H9 (cell line): ENCODE data around the gene SRP9. TPM values are rescaled to one million over a fixed set of nuclear protein-coding genes. Genes with fewer than 3 reads are reported as not detected.

ENCODE experiments used
- DNase-seq: peaks from one replicate; pipeline ENCODE4 v3.0.0-alpha.2; 2017
- H2AFZ ChIP-seq: one replicate; pipeline ENCODE4 v1.6.1; 2013; ENCODE audit warnings: mild to moderate bottlenecking, low read length, control low read depth, moderate library complexity
- H2AK5ac ChIP-seq: 2 replicates; pipeline ENCODE4 v1.6.1; 2013; ENCODE audit warnings: low read length, control low read depth, mixed read lengths; ENCODE audit not compliant: insufficient read length
- H2BK120ac ChIP-seq: one replicate; pipeline ENCODE4 v1.6.1; 2013; ENCODE audit warnings: low read depth, mild to moderate bottlenecking, low read length, control low read depth, inconsistent platforms; ENCODE audit not compliant: poor library complexity, severe bottlenecking
- H2BK12ac ChIP-seq: 2 replicates; pipeline ENCODE4 v1.6.1; 2013; ENCODE audit warnings: low read length, control low read depth, mixed read lengths, low read depth; ENCODE audit not compliant: insufficient read length
- H2BK15ac ChIP-seq: 2 replicates; pipeline ENCODE4 v1.6.1; 2013; ENCODE audit warnings: low read depth, low read length, control low read depth
- H2BK20ac ChIP-seq: one replicate; pipeline ENCODE4 v1.6.1; 2013; ENCODE audit warnings: low read depth, mild to moderate bottlenecking, low read length, control low read depth, inconsistent platforms; ENCODE audit not compliant: poor library complexity, severe bottlenecking
- H2BK5ac ChIP-seq: 2 replicates; pipeline ENCODE4 v1.6.1; 2013; ENCODE audit warnings: low read length, control low read depth, mixed read lengths; ENCODE audit not compliant: insufficient read length
- H3K14ac ChIP-seq: 2 replicates; pipeline ENCODE4 v1.6.1; 2013; ENCODE audit warnings: low read length, control low read depth; ENCODE audit not compliant: insufficient read depth
- H3K18ac ChIP-seq: 2 replicates; pipeline ENCODE4 v1.6.1; 2013; ENCODE audit warnings: low read depth, mild to moderate bottlenecking, mixed read lengths, low read length, control low read depth; ENCODE audit not compliant: insufficient read length
- H3K23ac ChIP-seq: 2 replicates; pipeline ENCODE4 v1.6.1; 2013; ENCODE audit warnings: low read length, control low read depth, mixed read lengths, low read depth; ENCODE audit not compliant: insufficient read length
- H3K23me2 ChIP-seq: 2 replicates; pipeline ENCODE4 v1.6.1; 2013; ENCODE audit warnings: low read depth, mild to moderate bottlenecking, mixed read lengths, low read length, control low read depth; ENCODE audit not compliant: insufficient read length, poor library complexity, severe bottlenecking
- H3K27ac ChIP-seq: 2 replicates; pipeline ENCODE4 v1.5.1; 2013; ENCODE audit warnings: low read length, control low read depth, mixed read lengths, low read depth; ENCODE audit not compliant: insufficient read length
- H3K27me3 ChIP-seq: 2 replicates; pipeline ENCODE4 v1.6.1; 2013; ENCODE audit warnings: low read length, control low read depth, inconsistent platforms; ENCODE audit not compliant: insufficient read depth
- H3K4ac ChIP-seq: 2 replicates; pipeline ENCODE4 v1.6.1; 2013; ENCODE audit warnings: low read depth, mild to moderate bottlenecking, control low read depth, inconsistent platforms, low read length, moderate library complexity
- H3K4me1 ChIP-seq: 2 replicates; pipeline ENCODE4 v1.6.1; 2013; ENCODE audit warnings: low read length, control low read depth, inconsistent platforms; ENCODE audit not compliant: insufficient read depth
- H3K4me2 ChIP-seq: 2 replicates; pipeline ENCODE4 v1.6.1; 2013; ENCODE audit warnings: low read length, control low read depth, mixed read lengths; ENCODE audit not compliant: insufficient read length, insufficient read depth
- H3K56ac ChIP-seq: 2 replicates; pipeline ENCODE4 v1.6.1; 2013; ENCODE audit warnings: low read depth, mild to moderate bottlenecking, mixed read lengths, low read length, control low read depth; ENCODE audit not compliant: insufficient read length
- H3K79me1 ChIP-seq: 2 replicates; pipeline ENCODE4 v1.6.1; 2013; ENCODE audit warnings: low read depth, mild to moderate bottlenecking, moderate library complexity, low read length, control low read depth, inconsistent platforms; ENCODE audit not compliant: insufficient read depth, poor library complexity, severe bottlenecking
- H3K79me2 ChIP-seq: 2 replicates; pipeline ENCODE4 v1.6.1; 2013; ENCODE audit warnings: low read length, control low read depth, inconsistent platforms; ENCODE audit not compliant: insufficient read depth
- H3K9ac ChIP-seq: 2 replicates; pipeline ENCODE4 v1.6.1; 2013; ENCODE audit warnings: low read length, control low read depth, mixed read lengths; ENCODE audit not compliant: insufficient read length; ENCODE audit errors: extremely low read depth
- H3K9me3 ChIP-seq: one replicate; pipeline ENCODE4 v1.6.1; 2013; ENCODE audit warnings: low read depth, low read length, inconsistent platforms; ENCODE audit not compliant: control insufficient read depth
- H3T11ph ChIP-seq: one replicate; pipeline ENCODE4 v1.6.1; 2013; ENCODE audit warnings: mild to moderate bottlenecking, low read length, control low read depth, inconsistent platforms
- H4K20me1 ChIP-seq: one replicate; pipeline ENCODE4 v1.6.1; 2013; ENCODE audit not compliant: control insufficient read depth, insufficient read length, insufficient read depth
- H4K5ac ChIP-seq: 2 replicates; pipeline ENCODE4 v1.6.1; 2013; ENCODE audit warnings: low read depth, mild to moderate bottlenecking, mixed read lengths, low read length, control low read depth; ENCODE audit not compliant: insufficient read length
- H4K8ac ChIP-seq: replicated peaks from 2 replicates; pipeline ENCODE4 v1.6.1; 2013; ENCODE audit warnings: low read length, control low read depth, mixed read lengths, low read depth; ENCODE audit not compliant: insufficient read length
- H4K91ac ChIP-seq: 2 replicates; pipeline ENCODE4 v1.6.1; 2013; ENCODE audit warnings: low read depth, mild to moderate bottlenecking, moderate library complexity, mixed read lengths, low read length, control low read depth; ENCODE audit not compliant: insufficient read length
- H3K27ac Mint-ChIP-seq, 3 experiments: 2 replicates in 2 of 3; 3 replicates in 1 of 3; pipeline ENCODE4 v1.8.0; 2020 to 2021; ENCODE audit warnings: mixed read lengths in 3 of 3, mild to moderate bottlenecking in 1 of 3, moderate library complexity in 1 of 3
- H3K27me3 Mint-ChIP-seq: 2 replicates; pipeline ENCODE4 v1.8.0; 2021; ENCODE audit warnings: low read depth, mild to moderate bottlenecking, moderate library complexity, mixed read lengths
- H3K36me3 Mint-ChIP-seq, 3 experiments: 2 replicates in 2 of 3; 3 replicates in 1 of 3; pipeline ENCODE4 v1.8.0; 2020 to 2021; ENCODE audit warnings: low read depth in 3 of 3, mixed read lengths in 3 of 3; ENCODE audit not compliant: insufficient read depth in 1 of 3
- H3K4me1 Mint-ChIP-seq, 2 experiments: 2 replicates each; pipeline ENCODE4 v1.8.0; 2020; ENCODE audit warnings: mixed read lengths in 2 of 2
- H3K4me3 Mint-ChIP-seq, 2 experiments: 2 replicates in 1 of 2; 3 replicates in 1 of 2; pipeline ENCODE4 v1.8.0; 2020 to 2021; ENCODE audit warnings: mild to moderate bottlenecking in 2 of 2, mixed read lengths in 2 of 2, moderate library complexity in 1 of 2
- H3K9me3 Mint-ChIP-seq, 2 experiments: 2 replicates in 1 of 2; 3 replicates in 1 of 2; pipeline ENCODE4 v1.8.0; 2020; ENCODE audit warnings: mild to moderate bottlenecking in 2 of 2, mixed read lengths in 2 of 2, moderate library complexity in 1 of 2
- WGBS: extraction: QIAGEN DNeasy Blood & Tissue Kit; methylation state at CpG from one replicate; pipeline ENCODE4 v1.1.7; 2013; ENCODE audit warnings: missing lambda C conversion rate, low lambda C conversion rate, mixed read lengths; ENCODE audit not compliant: insufficient read length; ENCODE audit errors: extremely low coverage; 5-methylcytosine and 5-hydroxymethylcytosine counted together
- total RNA-seq: library from RNA; stranded (reverse); gene quantifications from 2 replicates; pipeline ENCODE4 v1.2.1, GENCODE V29; 2021
- TF ChIP-seq, protein P1 (sequence below): fragments of 200-600 bp; sonication (generic); conservative IDR thresholded peaks from 3 replicates; pipeline ENCODE4 v1.8.0; 2021; ENCODE audit warnings: antibody characterized with exemption, mild to moderate bottlenecking

Gene SRP9
- total RNA-seq, 1 experiment from 2014 or later, result 403 TPM

DNA sequence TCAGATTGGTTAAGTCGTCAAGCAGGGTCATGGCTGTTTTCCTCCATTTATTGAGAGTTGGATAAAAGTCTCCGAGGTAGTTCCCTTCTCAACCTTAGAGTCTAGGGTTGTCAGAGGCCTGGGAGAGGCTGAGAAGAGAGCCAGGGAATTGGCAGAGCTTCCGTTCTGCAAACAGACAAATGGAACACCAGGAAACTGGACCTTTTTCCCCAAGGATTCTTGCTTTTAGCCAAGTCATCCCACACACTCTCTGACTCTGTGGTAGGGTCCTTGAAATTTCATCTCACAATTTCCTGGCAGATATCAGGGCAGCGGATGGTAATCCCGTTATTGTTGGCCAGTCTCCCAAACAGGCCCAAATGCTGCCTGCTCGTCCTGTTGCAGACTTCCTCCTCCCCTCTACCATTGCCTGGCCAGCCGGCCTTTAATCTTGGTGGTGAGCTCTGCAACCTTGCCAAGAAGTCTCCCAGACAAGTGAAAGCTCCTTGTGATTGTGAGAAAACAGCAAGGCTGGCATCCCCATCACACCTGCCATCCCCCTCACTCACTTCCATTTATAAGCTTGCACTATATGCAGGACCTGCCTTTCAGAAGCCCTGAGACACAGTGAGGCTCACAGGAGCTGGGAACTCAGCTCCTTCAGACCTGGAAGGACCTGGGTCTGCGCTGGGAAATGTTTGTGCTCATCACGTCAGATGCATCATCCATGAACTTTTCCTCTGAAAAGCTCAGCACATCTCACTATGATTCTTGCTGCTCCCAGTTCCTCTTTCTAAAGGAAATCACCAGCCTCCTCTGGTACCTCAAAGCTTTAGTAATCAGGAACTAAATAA, 13.7 kb upstream of the SRP9 start:
- Histone ChIP-seq H4K91ac (no peak overlapping the region), H2BK20ac (no peak overlapping the region), H3K4me2 (no peak overlapping the region), H2BK5ac (no peak overlapping the region), H3K23ac (no peak overlapping the region), H3K9ac (no peak overlapping the region), H4K5ac (no peak overlapping the region), H3K4ac (no peak overlapping the region), H2AFZ (no peak overlapping the region), H3T11ph (no peak overlapping the region), H3K18ac (no peak overlapping the region), H2AK5ac (no peak overlapping the region), H2BK12ac (no peak overlapping the region), H3K79me1 (no peaks in the 10 kb centered on the region), H4K20me1 (no peaks in the 10 kb centered on the region), H3K4me1 (peaks cover 12% of the 10 kb centered on the region), H2BK120ac (no peak overlapping the region), H3K56ac (no peak overlapping the region), H3K23me2 (no peaks in the 10 kb centered on the region), H3K14ac (no peak overlapping the region; the same call in 1 of the 2 replicates), H2BK15ac (no peak overlapping the region), H3K27me3 (no peaks in the 10 kb centered on the region), H3K79me2 (no peaks in the 10 kb centered on the region), H4K8ac (no peak overlapping the region), H3K9me3 (no peaks in the 10 kb centered on the region), H3K27ac (no peak overlapping the region)
- peaks cover 5% of the 10 kb centered on the region for H3K27me3 Mint-ChIP-seq
- TF ChIP-seq, protein P1, sequence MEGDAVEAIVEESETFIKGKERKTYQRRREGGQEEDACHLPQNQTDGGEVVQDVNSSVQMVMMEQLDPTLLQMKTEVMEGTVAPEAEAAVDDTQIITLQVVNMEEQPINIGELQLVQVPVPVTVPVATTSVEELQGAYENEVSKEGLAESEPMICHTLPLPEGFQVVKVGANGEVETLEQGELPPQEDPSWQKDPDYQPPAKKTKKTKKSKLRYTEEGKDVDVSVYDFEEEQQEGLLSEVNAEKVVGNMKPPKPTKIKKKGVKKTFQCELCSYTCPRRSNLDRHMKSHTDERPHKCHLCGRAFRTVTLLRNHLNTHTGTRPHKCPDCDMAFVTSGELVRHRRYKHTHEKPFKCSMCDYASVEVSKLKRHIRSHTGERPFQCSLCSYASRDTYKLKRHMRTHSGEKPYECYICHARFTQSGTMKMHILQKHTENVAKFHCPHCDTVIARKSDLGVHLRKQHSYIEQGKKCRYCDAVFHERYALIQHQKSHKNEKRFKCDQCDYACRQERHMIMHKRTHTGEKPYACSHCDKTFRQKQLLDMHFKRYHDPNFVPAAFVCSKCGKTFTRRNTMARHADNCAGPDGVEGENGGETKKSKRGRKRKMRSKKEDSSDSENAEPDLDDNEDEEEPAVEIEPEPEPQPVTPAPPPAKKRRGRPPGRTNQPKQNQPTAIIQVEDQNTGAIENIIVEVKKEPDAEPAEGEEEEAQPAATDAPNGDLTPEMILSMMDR, result no peak
- peaks cover 39 to 41% of the 10 kb centered on the region in 2 experiments for H3K4me1 Mint-ChIP-seq
- no peak overlapping the region for H3K4me3 Mint-ChIP-seq
- WGBS, result no CpG with 5 or more reads among the region's 9 CpGs
- H3K27ac Mint-ChIP-seq, result peak overlapping the region in 2 of 3 experiments; percentile 54 to 74; a peak in 4 of 7 replicates
- no peaks in the 10 kb centered on the region for H3K9me3 Mint-ChIP-seq
- DNase-seq, result no peak
- no peaks in the 10 kb centered on the region for H3K36me3 Mint-ChIP-seq
